Prostate gland (tissue), 2 donors: ENCODE data around the gene LMAN2. TPM values are rescaled to one million over a fixed set of nuclear protein-coding genes. Genes with fewer than 3 reads are reported as not detected.
A peak's percentile ranks its signal among the peaks of the same experiment; 100 is the strongest.

ENCODE experiments used
- DNase-seq: peaks from one replicate; pipeline ENCODE4 v3.0.0-alpha.2; 2019; ENCODE audit warnings: low spot score
- H3K27ac ChIP-seq, 2 donors: fragments of 200-600 bp; sonication (generic); 2 replicates each; pipeline ENCODE4 v1.5.1; 2017 to 2019
- H3K27me3 ChIP-seq: fragments of 200-600 bp; sonication (generic); replicated peaks from 2 replicates; pipeline ENCODE4 v1.5.1; 2019; ENCODE audit not compliant: insufficient read depth
- H3K36me3 ChIP-seq, 2 donors: fragments of 200-600 bp; sonication (generic); 1 replicate in 1 of 2; 2 replicates in 1 of 2; pipeline versions ENCODE4 v1.5.1 to v1.8.1; 2017 to 2019
- H3K4me1 ChIP-seq: fragments of 200-600 bp; sonication (generic); replicated peaks from 2 replicates; pipeline ENCODE4 v1.5.1; 2019
- H3K4me3 ChIP-seq, 2 donors: fragments of 200-600 bp; sonication (generic); 2 replicates each; pipeline ENCODE4 v1.5.1; 2017 to 2019
- H3K9me3 ChIP-seq: fragments of 200-600 bp; sonication (generic); 2 replicates; pipeline ENCODE4 v1.5.1; 2017
- CTCF ChIP-seq, 4 experiments: fragments of 200-600 bp in 2 of 4; fragments of 450-650 bp in 2 of 4; sonication (generic) in 2 of 4; IDR thresholded peaks; 1 replicate in 3 of 4; 2 replicates in 1 of 4; pipeline ENCODE4 v1.5.1; 2016 to 2019; ENCODE audit warnings: antibody characterized with exemption in 4 of 4, mild to moderate bottlenecking in 2 of 4, moderate library complexity in 2 of 4
- POLR2A ChIP-seq: fragments of 450-650 bp; IDR thresholded peaks from one replicate; pipeline ENCODE4 v1.6.1; 2016; ENCODE audit warnings: antibody characterized with exemption, mild to moderate bottlenecking
- POLR2AphosphoS5 ChIP-seq: sonication (generic); formaldehyde crosslinking; IDR thresholded peaks from one replicate; pipeline ENCODE4 v1.6.1; 2017; ENCODE audit warnings: antibody characterized with exemption
- WGBS: methylation state at CpG from one replicate; pipeline ENCODE4 v1.1.5; 2018; 5-methylcytosine and 5-hydroxymethylcytosine counted together
- intact Hi-C: fragments of 100-400 bp; cut with DNase I; formaldehyde crosslinking; loops from one replicate; pipeline ENCODE4 v1.14.2; 2022
- total RNA-seq, 2 donors: library from RNA; depleted of rRNA; stranded (reverse); fragments of >200 nt; gene quantifications; one replicate each; pipeline ENCODE4 v1.1.0, GENCODE V29; 2016

LMAN2 gene
- total RNA-seq, 2 donors from 2014 or later, result 350 to 369 TPM

DNA sequence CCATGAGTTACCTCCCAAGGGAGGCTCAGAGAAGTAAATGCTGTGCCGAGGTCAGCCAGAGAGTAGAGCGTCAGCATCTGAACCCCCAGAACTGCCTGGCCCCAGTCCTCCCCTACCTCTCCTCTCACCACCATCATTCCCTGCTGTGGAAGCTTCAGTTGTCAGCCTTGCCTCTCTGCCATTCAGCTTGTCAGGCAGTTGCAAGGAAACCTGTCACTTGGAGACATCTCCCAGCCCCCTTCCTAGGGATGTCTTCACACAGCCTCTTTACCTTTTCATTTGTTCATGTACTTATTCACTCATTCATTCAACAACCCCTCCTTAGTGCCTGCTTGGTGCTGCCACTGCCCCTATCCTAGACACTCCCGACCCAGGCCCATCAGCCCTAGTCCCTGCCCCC lies 8.4 kb upstream of the LMAN2 start:
- no peaks in the 10 kb centered on the region for H3K27me3 ChIP-seq
- no peak overlapping the region for H3K4me3 ChIP-seq
- intact Hi-C loops, result loop anchor here (5.0 kb wide), 1 partner anchor 48 kb away; the partner anchor contains the start of gene MXD3
- H3K27ac ChIP-seq, result no peak overlapping the region
- no peaks in the 10 kb centered on the region for H3K9me3 ChIP-seq
- H3K4me1 ChIP-seq, result no peaks in the 10 kb centered on the region
- H3K36me3 ChIP-seq, result no peaks in the 10 kb centered on the region
- 77% methylated on average over 3 of the region's 3 CpGs for WGBS
- TF ChIP-seq CTCF (IDR thresholded peaks at IDR 0.05) (no peak), POLR2AphosphoS5 (no peak)
- no peak for DNase-seq

DNA sequence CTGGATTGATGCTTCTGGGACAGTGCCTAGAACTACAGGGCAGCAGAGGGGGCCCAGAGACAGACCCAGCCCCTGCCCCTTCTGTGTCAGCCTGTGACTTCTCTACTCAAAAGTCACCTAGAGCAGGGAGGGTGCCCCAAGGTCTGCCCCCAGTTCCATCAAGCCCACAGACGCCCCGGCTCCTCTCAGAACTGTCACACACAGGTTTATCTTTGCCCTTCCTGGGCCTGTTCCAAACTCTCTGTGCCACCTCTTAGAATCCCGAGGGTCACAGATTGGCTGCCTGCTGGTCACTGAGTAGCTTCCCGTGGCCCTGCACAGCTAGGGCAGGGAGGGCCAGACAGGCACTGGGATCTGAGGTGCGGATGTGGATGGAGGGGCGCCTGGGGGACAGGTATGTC lies 8.0 kb upstream of the LMAN2 start:
- Histone ChIP-seq H3K27ac (no peak overlapping the region), H3K36me3 (no peaks in the 10 kb centered on the region), H3K9me3 (no peaks in the 10 kb centered on the region), H3K27me3 (no peaks in the 10 kb centered on the region), H3K4me3 (no peak overlapping the region), H3K4me1 (no peaks in the 10 kb centered on the region)
- no peak for TF ChIP-seq POLR2AphosphoS5
- no peak for TF ChIP-seq CTCF (IDR thresholded peaks at IDR 0.05)
- no peak for TF ChIP-seq POLR2A
- intact Hi-C loops, result loop anchor here (5.0 kb wide), 1 partner anchor 47 kb away; the partner anchor contains the start of gene MXD3
- 82% methylated on average over 6 of the region's 6 CpGs for WGBS
- no peak for DNase-seq

- no peaks in the 10 kb centered on the region for H3K4me1 ChIP-seq
- TF ChIP-seq POLR2AphosphoS5, result no peak
- TF ChIP-seq CTCF (IDR thresholded peaks at IDR 0.05), result no peak
- TF ChIP-seq POLR2A, result no peak
- H3K36me3 ChIP-seq, result no peaks in the 10 kb centered on the region
- no peak for DNase-seq
- H3K27ac ChIP-seq, result no peak overlapping the region
- intact Hi-C loops, result loop anchor here (5.0 kb wide), 1 partner anchor 46 kb away; the partner anchor contains the start of gene MXD3
- no peaks in the 10 kb centered on the region for H3K27me3 ChIP-seq
- H3K4me3 ChIP-seq, result peak overlapping the region in 1 of 2 donors; percentile 24
- 44% methylated on average over 5 of the region's 5 CpGs for WGBS
- no peaks in the 10 kb centered on the region for H3K9me3 ChIP-seq
Observed at GRCh38 chr5:177358370-177358819, 6.9 kb upstream of the LMAN2 start.

DNA sequence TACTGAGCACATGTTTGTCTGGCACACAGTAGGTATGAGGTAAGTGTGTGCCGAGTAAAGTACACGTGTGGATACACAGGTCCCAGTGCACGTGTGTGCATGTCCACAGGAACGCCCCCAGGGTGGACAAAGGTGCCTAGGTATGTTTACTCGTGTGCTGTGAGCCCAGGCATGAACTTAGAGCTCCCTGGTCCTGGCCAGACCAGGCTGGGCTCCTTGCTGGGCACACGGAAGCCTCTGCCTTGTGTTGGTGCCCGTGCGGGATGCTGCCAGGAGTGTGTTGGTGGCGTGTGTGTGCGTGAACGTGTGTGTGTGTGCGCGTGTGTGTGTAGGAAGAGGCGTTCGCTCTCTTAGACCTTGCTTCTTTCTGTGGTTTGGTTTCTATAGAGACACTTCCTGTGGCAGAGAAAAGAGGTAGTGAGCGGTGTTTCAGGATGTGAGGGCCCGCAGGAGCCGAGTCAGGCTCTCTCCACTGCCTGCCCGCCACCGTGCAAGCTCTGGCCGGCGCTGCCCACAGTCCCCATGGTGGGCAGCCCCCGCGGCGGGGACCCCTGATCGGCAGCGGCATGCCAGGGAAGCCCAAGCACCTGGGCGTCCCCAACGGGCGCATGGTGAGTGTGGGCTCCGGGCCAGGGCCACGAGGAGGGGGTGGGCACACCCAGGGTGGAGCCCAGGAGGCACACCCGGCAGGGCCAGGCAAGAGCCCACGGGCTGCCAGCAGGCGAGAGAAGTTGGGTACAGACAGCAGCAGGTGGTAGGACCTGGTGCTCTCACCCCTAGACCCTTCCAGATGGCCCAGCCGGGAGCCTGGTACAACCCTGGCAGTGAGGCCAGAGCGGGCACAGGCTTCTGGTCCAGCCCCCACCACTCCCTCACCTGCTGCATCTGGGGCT lies 6.2 kb upstream of the LMAN2 start, which contains the start of gene RGS14:
TSS of gene RGS14 (plus strand) at position 466 of the 893 bp plus-strand sequence. CDS start at position 567, 101 bp downstream.
- H3K9me3 ChIP-seq, result no peaks in the 10 kb centered on the region
- H3K27me3 ChIP-seq, result no peaks in the 10 kb centered on the region
- WGBS, result 24% methylated on average over 29 of the region's 37 CpGs
- no peaks in the 10 kb centered on the region for H3K4me1 ChIP-seq
- TF ChIP-seq POLR2A, result no peak
- H3K36me3 ChIP-seq, result no peaks in the 10 kb centered on the region
- DNase-seq, result no peak
- H3K27ac ChIP-seq, result no peak within 1 kb of the TSS
- peak within 1 kb of the TSS; percentile 14 to 24 for H3K4me3 ChIP-seq
- intact Hi-C loops, result loop anchor here (5.0 kb wide), 1 partner anchor 45 kb away; the partner anchor contains the start of gene MXD3

GRCh38 chr5:177357146-177357458 lies 5.6 kb upstream of the LMAN2 start:
- TF ChIP-seq POLR2AphosphoS5, result no peak
- no peak for TF ChIP-seq POLR2A
- no peak for TF ChIP-seq CTCF (IDR thresholded peaks at IDR 0.05)
- Histone ChIP-seq H3K4me3 (no peak overlapping the region), H3K27ac (no peak overlapping the region), H3K9me3 (no peaks in the 10 kb centered on the region), H3K36me3 (no peaks in the 10 kb centered on the region), H3K4me1 (no peaks in the 10 kb centered on the region), H3K27me3 (no peaks in the 10 kb centered on the region)
- DNase-seq, result no peak
- WGBS, result 88% methylated on average over 5 of the region's 5 CpGs
- intact Hi-C loops, result loop anchor here (5.0 kb wide), 1 partner anchor 45 kb away; the partner anchor contains the start of gene MXD3
